Stimulated activated CD4-positive, alpha-beta T cell treated with anti-CD3 and anti-CD28 coated beads, Interleukin-12 subunit alpha, Interleukin-12 subunit beta, amount 100 ng/mL, for 24 hours (primary cell): ENCODE results near the gene ZMYND8.
A peak's percentile ranks its signal among the peaks of the same experiment; 100 is the strongest.
"Not testable (repeated sequence)": the region's sequence is repeated elsewhere in the genome, so short reads cannot be mapped to it uniquely, and the experiment has no call there.

Experiments used
- DNase-seq, 2 experiments: peaks; one replicate each; pipeline ENCODE4 v3.0.0-alpha.2; 2020; ENCODE audit warnings: low read depth in 2 of 2

ZMYND8 gene

DNA sequence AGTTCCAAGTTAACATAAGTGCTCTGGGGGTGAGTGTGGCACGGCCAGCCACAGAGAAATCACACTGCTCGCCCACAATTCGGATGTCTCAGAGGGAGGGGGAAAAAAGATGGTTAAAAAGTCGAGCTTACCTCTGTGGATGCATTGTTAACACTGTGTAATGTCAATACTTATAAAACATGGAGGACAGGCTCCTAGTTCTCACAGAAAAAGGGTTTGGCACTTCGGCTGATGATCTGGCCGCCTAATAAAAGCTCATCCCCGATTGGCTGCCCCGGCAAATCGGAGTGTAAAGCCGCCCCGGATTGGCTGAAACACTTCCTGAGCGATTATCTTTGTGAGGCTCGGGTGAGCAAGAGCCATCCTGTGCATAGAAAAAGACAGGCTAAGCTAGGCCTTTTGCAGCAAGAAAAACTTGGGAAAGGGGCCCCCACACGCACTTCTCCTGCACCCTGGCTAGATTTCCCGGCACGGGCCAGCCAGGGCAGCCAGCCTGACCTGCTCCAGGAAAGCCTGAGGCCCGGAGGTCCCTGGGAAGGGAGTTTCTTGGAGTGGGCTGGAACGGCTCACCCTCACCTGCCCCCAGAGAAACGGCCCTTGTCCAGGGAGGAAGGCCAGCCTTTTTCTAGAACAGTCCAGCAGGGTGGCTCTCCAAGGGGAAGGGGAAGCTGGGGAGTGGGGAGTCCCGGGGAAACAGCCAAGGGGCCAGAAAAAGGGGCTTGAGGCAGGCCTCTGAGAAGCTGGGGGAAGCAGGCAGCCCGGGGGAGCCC lies at the start of gene ZMYND8:
Gene ZMYND8 (minus strand): TSS at position 174 of the 770 bp plus-strand sequence. CDS start 29 bp downstream, at position 145.
- DNase-seq: peak; percentile 91 to 94

DNA sequence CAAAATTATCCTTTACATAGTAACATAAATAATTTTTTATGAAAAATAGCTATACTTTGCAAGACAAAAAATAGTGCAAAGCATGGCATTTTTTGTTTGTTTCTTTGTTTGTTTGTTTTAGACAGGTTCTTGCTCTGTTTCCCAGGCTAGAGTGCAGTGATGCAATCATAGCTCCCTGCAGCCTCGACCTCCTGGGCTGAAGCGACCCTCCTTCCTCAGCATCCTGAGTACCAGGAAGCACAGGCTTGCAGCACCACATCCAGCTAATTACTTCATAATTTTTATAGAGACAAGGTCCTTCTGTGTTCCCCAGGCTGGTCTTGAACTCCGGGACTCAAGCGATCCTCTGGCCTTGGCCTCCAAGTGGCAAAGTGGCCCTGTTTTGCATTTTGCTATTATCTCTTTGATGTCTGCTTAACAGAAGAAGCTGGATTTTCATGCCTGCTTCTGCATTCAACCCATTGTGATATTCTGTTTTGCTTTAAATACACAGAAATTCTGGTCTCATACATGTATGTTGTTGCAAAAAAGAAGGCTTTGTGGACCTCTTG lies 49.4 kb upstream of the ZMYND8 start:
- DNase-seq: no peak

DNA sequence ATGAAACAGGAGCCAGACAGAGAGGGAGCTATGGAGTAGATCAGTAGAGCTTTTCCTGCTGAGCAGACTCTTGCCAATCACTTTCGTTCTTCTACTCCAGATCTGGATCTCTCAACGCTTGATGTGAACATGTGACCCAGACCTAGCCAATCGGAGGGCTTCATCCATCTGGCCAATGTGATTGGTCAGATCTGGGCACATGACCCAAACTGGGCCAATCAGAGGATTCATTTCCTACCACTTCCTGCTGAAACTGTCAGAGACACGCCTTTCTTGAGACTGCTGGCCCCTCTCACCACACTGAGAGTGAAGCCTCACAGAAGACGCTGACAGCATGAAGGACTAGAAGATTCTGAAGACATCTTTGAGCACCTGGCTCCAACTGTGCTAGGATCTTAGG lies 44.2 kb upstream of the ZMYND8 start:
- no peak for DNase-seq

- no peak for DNase-seq
These were observed 41.3 kb upstream of the ZMYND8 start for GRCh38 chr20:47397652-47398301.

GRCh38 chr20:47396762-47397476 lies 40.4 kb upstream of the ZMYND8 start:
- no peak for DNase-seq

- DNase-seq: not testable (repeated sequence)
These were observed 37.5 kb upstream of the ZMYND8 start for GRCh38 chr20:47393796-47394514.

GRCh38 chr20:47392721-47393073 lies 36.2 kb upstream of the ZMYND8 start:
- no peak for DNase-seq

- no peak for DNase-seq
These were observed 35.7 kb upstream of the ZMYND8 start for GRCh38 chr20:47392015-47392720.

- no peak for DNase-seq
These were observed 34.9 kb upstream of the ZMYND8 start for GRCh38 chr20:47391276-47392010.

- no peak for DNase-seq
These were observed 33.4 kb upstream of the ZMYND8 start for GRCh38 chr20:47389867-47390347.

DNA sequence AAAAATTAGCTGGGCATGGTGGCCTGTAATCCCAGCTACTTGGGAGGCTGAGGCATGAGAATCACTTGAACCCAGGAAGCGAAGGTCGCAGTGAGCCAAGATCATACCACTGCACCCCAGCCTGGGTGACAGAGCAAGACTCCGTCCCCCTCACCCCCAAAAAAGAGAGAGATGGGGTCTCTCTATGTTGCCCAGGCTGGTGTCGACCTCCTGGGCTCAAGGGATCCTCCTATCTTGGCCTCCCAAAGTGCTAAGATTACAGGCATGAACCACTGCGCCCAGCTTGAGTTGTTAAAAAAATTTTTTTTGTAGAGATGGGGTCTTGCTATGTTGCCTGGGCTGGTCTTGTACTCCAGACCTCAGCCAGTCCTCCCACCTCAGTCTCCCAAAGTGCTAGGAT lies 29.5 kb upstream of the ZMYND8 start:
- not testable (repeated sequence) for DNase-seq

DNA sequence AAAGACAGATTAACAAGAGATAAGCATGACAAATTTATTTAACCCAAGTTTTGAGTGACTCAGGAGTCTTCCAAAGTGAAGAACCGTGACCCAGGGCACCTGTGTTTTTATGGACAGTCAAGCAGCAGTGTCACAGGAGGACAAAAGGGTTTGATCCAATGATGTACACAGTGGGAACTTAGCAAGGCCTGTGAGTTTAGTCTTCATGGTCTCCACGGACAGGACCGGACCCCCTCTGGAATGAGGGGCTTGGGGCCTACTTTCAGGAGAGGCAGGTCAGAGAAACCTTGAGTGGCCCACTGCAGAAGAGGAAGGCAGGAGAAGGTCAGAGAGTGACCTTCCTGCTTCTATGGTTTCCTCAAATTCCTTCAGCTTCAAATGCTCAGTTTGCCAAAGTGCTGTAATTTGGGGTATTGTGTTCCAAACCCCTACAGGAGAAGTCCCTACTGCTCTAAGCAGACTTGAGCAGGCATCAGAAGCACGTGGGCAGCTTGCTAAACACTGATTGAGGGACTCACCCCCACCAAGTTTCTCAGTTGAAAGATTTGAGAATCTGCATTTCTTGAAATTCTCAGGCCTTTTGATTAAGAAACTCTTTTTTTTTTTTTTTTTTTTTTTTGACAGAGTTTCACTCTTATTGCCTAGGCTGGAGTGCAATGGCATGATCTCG lies 26.4 kb upstream of the ZMYND8 start:
- DNase-seq: no peak

DNA sequence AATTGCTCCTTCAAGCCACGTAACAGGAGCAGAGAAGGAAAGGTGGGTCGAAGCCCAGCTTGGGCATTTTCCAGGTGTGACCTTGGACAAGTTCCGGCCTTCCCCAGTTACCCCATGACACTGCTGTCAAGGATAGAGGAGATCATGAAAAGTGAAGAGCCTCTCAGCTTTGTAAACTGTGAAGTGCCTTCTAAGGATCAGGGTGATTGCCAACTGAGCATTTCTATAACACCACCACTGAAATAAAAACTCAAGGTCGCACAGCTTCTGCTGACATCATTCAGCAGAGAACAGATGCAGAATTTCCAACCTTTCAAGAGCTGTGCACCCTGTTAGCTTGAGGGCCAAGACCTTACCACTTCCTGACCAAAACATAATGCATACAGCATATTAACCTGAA lies 24.0 kb upstream of the ZMYND8 start:
- no peak for DNase-seq

- DNase-seq: no peak
These were observed 23.1 kb upstream of the ZMYND8 start for GRCh38 chr20:47379433-47380150.

DNA sequence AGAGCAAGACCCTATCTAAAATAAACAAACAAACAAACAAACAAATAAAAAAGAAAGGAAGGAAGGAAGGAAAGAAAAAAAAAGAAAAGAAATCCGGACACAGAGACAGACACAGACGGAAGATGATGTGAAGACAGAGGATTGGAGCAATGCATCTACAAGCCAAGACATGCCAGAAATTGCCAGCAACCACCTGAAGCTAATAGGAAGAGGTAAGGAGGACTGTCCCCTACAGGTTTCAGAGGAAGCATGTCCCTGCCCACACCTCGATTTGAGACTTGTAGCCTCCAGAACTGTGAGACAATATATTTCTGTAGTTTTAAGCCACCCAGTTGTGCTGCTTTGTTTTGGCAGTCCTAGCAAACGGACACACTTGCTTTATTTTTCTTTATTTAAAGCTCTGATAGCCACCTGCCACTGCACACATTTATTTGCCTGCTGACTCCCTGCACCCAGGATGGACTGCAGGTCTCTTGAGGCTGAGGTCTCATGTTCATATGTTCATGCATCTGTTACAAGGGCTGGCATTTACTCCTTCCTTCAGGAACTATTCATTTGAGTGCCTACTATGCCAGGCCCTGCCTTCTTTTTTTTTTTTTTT lies 20.7 kb upstream of the ZMYND8 start:
- DNase-seq: no peak

GRCh38 chr20:47376096-47376643 lies 19.7 kb upstream of the ZMYND8 start:
- not testable (repeated sequence) for DNase-seq

GRCh38 chr20:47374121-47374520 lies 17.6 kb upstream of the ZMYND8 start:
- not testable (repeated sequence) for DNase-seq

DNA sequence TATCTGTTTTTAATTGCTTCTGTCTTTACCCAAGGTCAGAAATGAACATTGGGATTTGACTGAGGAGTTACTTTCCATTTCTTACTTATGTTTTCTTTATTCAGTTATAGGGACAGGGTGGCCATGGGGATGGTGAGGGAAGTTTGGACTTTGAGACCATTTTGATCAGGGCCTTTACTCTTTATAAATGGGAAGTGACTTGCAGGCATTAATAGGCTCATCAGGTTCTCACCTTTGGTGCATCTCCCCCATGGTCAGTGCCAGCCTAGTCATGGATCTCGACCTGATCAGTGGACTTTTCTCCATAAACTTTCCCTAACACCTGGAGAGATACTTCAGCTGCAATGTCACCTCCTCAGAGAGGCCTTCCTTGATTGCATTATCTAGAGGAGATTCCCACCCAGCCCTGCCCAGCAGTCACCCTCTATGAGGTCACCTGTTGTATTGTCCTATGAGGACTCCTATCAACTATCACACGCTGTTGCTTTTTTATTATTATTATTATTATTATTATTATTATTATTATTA lies 16.8 kb upstream of the ZMYND8 start:
- DNase-seq: no peak
